Chondrocyte (in vitro differentiated cells): ENCODE measurements around the gene ABCB7. TPM values are rescaled to one million over a fixed set of nuclear protein-coding genes. Genes with fewer than 3 reads are reported as not detected.

ENCODE experiments used
- DNase-seq: peaks from one replicate; pipeline ENCODE4 v3.0.0; 2021; ENCODE audit warnings: mixed read lengths, low spot score
- H3K27ac Mint-ChIP-seq: one replicate; pipeline ENCODE4 v1.8.0; 2021; ENCODE audit warnings: mild to moderate bottlenecking, moderate library complexity, mixed read lengths; ENCODE audit not compliant: unreplicated experiment
- H3K27me3 Mint-ChIP-seq: 2 replicates; pipeline ENCODE4 v1.8.0; 2021; ENCODE audit warnings: low read depth, mixed read lengths
- H3K36me3 Mint-ChIP-seq: 2 replicates; pipeline ENCODE4 v1.8.0; 2021; ENCODE audit warnings: low read depth, mixed read lengths
- H3K4me1 Mint-ChIP-seq: 2 replicates; pipeline ENCODE4 v1.8.0; 2021; ENCODE audit warnings: low read depth, mild to moderate bottlenecking, mixed read lengths
- H3K4me3 Mint-ChIP-seq: one replicate; pipeline ENCODE4 v1.8.0; 2021; ENCODE audit warnings: mild to moderate bottlenecking, moderate library complexity, mixed read lengths; ENCODE audit not compliant: unreplicated experiment
- H3K9me3 Mint-ChIP-seq: 2 replicates; pipeline ENCODE4 v1.8.0; 2021; ENCODE audit warnings: low read depth, mixed read lengths
- total RNA-seq: library from RNA; stranded (reverse); gene quantifications from 3 replicates; pipeline ENCODE4 v1.2.1, GENCODE V29; 2021
- TF ChIP-seq, protein P1 (sequence below): fragments of 200-600 bp; sonication (generic); IDR thresholded peaks from 2 replicates; pipeline ENCODE4 v1.5.0; 2021; ENCODE audit warnings: antibody characterized with exemption, mild to moderate bottlenecking, moderate library complexity

ABCB7 gene
- total RNA-seq, 1 donor from 2014 or later: 12.3 TPM

DNA sequence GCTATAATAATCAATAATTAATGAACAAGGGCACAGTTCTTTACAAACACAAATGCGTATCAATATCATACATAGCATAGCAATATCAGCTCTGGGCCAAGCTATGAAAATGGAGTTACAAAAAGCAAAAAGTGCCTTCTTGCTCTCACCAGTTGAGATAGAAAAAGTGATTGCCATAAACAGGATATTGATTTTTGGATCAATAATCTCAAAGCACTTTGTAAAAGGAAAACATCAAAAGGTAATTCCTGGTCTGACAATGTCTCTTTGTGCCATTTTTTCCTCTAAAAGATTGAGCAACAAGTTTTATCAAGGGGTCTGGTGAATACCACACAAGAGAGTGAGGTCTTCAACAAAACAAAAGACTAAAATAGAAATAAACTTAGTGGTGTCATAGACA, 42.4 kb downstream of the ABCB7 start:
- no peak overlapping the region for H3K4me3 Mint-ChIP-seq
- H3K27me3 Mint-ChIP-seq: no peaks in the 10 kb centered on the region
- no peak for DNase-seq
- peaks cover 13% of the 10 kb centered on the region for H3K9me3 Mint-ChIP-seq
- H3K27ac Mint-ChIP-seq: no peak overlapping the region
- TF ChIP-seq, protein P1, sequence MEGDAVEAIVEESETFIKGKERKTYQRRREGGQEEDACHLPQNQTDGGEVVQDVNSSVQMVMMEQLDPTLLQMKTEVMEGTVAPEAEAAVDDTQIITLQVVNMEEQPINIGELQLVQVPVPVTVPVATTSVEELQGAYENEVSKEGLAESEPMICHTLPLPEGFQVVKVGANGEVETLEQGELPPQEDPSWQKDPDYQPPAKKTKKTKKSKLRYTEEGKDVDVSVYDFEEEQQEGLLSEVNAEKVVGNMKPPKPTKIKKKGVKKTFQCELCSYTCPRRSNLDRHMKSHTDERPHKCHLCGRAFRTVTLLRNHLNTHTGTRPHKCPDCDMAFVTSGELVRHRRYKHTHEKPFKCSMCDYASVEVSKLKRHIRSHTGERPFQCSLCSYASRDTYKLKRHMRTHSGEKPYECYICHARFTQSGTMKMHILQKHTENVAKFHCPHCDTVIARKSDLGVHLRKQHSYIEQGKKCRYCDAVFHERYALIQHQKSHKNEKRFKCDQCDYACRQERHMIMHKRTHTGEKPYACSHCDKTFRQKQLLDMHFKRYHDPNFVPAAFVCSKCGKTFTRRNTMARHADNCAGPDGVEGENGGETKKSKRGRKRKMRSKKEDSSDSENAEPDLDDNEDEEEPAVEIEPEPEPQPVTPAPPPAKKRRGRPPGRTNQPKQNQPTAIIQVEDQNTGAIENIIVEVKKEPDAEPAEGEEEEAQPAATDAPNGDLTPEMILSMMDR: no peak
- H3K4me1 Mint-ChIP-seq: no peaks in the 10 kb centered on the region
- H3K36me3 Mint-ChIP-seq: peaks cover 1% of the 10 kb centered on the region

DNA sequence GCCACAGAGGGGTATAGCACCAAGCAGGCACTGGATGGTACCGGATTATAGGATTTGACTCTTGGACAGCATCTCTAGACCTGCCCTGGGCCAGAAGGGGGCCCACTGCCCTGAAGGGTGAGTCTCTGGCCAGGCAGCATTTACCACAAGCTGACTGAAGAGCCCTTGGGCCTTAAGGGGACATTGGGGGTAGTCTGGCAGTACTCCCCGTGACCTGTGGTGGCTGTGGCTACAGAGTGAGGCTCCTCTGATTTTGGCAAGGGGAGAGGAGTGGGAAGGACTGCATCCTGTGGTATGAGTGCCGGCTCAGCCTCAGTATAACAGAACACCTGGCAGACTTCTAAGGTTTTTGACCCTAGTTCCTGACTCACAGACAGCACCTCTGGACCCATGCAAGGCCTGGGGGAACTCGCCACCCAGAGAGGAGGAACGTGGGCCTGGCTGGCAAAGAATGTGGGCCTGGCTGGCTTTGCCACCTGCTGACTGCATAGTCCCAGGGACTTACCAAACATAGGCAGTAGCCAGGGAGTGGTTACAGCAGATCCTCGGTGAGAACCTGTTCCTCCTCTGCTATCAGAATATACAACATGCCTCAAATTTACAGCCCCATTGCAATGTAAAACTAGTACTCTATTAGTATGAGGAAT, 48.1 kb downstream of the ABCB7 start:
- no peak overlapping the region for H3K27ac Mint-ChIP-seq
- no peak for DNase-seq
- TF ChIP-seq, protein P1: no peak
- H3K9me3 Mint-ChIP-seq: peaks cover 15% of the 10 kb centered on the region
- H3K27me3 Mint-ChIP-seq: no peaks in the 10 kb centered on the region
- H3K4me1 Mint-ChIP-seq: no peaks in the 10 kb centered on the region
- no peak overlapping the region for H3K4me3 Mint-ChIP-seq
- H3K36me3 Mint-ChIP-seq: no peaks in the 10 kb centered on the region

DNA sequence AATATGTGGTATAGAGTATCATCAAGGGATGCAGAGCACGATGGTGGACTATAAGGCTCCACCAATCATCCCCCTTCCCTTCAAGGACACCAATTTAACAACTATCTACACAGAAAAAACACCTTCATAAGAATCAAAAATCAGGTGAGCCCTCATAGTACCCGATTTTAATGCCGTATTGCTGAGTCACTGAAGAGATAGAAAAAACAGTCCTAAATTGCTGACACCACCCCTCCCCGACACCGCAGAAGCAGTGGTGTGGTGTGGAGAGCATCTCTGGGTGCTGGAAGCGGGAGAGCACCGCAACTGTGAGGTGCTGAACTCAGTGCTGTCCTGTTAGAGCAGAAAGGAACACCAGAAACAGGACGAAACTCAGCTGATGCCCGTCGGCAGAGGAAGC, 49.3 kb downstream of the ABCB7 start:
- TF ChIP-seq, protein P1: no peak
- peaks cover 15% of the 10 kb centered on the region for H3K9me3 Mint-ChIP-seq
- no peak for DNase-seq
- H3K4me3 Mint-ChIP-seq: no peak overlapping the region
- H3K4me1 Mint-ChIP-seq: no peaks in the 10 kb centered on the region
- no peaks in the 10 kb centered on the region for H3K27me3 Mint-ChIP-seq
- H3K36me3 Mint-ChIP-seq: no peaks in the 10 kb centered on the region
- no peak overlapping the region for H3K27ac Mint-ChIP-seq

DNA sequence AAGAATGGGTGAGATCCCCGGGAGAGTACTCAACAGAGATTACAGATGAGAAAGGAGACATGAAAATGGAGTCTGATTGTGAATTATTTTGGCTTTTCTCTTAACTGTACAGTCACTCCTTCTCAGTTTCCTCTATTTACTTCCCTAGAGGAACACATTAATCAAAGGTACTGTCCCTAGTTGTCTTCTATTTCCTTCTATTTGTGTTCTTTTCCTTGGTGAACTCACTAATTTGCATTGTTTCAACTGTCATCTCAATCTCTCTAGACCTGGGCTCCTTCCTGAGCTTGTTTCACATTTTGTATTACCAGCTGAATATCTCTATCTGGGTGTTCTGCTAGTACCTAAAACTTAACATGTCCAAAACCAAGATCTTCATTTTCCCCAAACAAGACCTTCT, 59.8 kb downstream of the ABCB7 start:
- Mint-ChIP-seq H3K4me1 (no peaks in the 10 kb centered on the region), H3K4me3 (no peak overlapping the region), H3K27me3 (no peaks in the 10 kb centered on the region), H3K9me3 (no peaks in the 10 kb centered on the region), H3K27ac (no peak overlapping the region), H3K36me3 (peaks cover 2% of the 10 kb centered on the region)
- no peak for DNase-seq
- TF ChIP-seq, protein P1: no peak

DNA sequence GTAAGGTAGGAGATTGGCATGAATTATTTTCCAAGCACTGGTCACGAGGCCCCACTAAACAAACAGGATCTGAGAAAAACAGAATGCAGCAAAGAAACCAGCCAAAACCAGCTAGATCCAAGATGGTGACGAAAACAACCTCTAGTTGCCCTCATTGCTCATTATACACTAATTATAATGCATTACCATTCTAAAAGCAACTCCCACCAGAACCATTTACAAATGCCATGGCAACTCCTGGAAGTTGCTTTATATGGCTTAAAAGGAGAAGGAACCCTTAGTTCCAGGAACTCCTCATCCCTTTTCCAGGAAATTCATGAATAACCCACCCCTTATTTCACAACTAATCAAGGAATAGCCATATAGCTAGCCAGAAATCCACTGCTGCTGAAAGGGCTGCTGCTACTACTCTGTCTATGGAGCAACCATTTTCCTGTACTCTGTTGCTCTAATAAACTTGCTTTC, 69.3 kb downstream of the ABCB7 start:
- no peak overlapping the region for H3K27ac Mint-ChIP-seq
- DNase-seq: no peak
- no peak overlapping the region for H3K4me3 Mint-ChIP-seq
- H3K36me3 Mint-ChIP-seq: no peaks in the 10 kb centered on the region
- TF ChIP-seq, protein P1: no peak
- H3K4me1 Mint-ChIP-seq: no peaks in the 10 kb centered on the region
- no peaks in the 10 kb centered on the region for H3K27me3 Mint-ChIP-seq
- peaks cover 14% of the 10 kb centered on the region for H3K9me3 Mint-ChIP-seq
